Left ventricle myocardium inferior (tissue), 1 donor: Measurements from ENCODE around the gene MAP3K15. TPM values are rescaled to one million over a fixed set of nuclear protein-coding genes. Genes with fewer than 3 reads are reported as not detected.

Experiments
- DNase-seq: peaks from one replicate; pipeline ENCODE4 v3.0.0-alpha.2; 2020
- H3K27ac ChIP-seq: fragments of 200-600 bp; replicated peaks from 2 replicates; pipeline ENCODE4 v1.8.0; 2021
- H3K27me3 ChIP-seq: fragments of 200-600 bp; 2 replicates; pipeline ENCODE4 v1.8.0; 2021; ENCODE audit warnings: low read depth
- H3K36me3 ChIP-seq: fragments of 200-600 bp; 2 replicates; pipeline ENCODE4 v1.8.0; 2021
- H3K4me1 ChIP-seq: fragments of 200-600 bp; 2 replicates; pipeline ENCODE4 v1.8.0; 2021
- H3K4me3 ChIP-seq: fragments of 200-600 bp; 2 replicates; pipeline ENCODE4 v1.8.0; 2021; ENCODE audit warnings: mild to moderate bottlenecking, moderate library complexity
- H3K9me3 ChIP-seq: fragments of 200-600 bp; replicated peaks from 2 replicates; pipeline ENCODE4 v1.8.0; 2021
- intact Hi-C: fragments of 100-400 bp; cut with micrococcal nuclease; formaldehyde crosslinking; loops from one replicate; pipeline ENCODE4 v1.11.0; 2022
- total RNA-seq: library from RNA; stranded (reverse); fragmentation: NEBNext Ultra II Directional; extraction: Animal tissue kit (Norgen Biotek cat#: 25700); gene quantifications from one replicate; pipeline ENCODE4 v1.2.1, GENCODE V29; 2021
- TF ChIP-seq, protein P1 (sequence below): fragments of 200-600 bp; IDR thresholded peaks from 2 replicates; pipeline ENCODE4 v1.8.0; 2021; ENCODE audit warnings: antibody characterized with exemption, mild to moderate bottlenecking, borderline replicate concordance
- donor health status: DM: no; HTN: yes; CAD: no; lungs with severe emphysema.

Gene MAP3K15
- total RNA-seq, 1 donor from 2014 or later = not detected

GRCh38 chrX:19332983-19333382 is 182.3 kb downstream of the MAP3K15 start:
- Histone ChIP-seq H3K27me3 (no peaks in the 10 kb centered on the region), H3K4me3 (no peak overlapping the region), H3K27ac (no peak overlapping the region), H3K9me3 (peaks cover 17% of the 10 kb centered on the region), H3K36me3 (no peaks in the 10 kb centered on the region), H3K4me1 (peaks cover 7% of the 10 kb centered on the region)
- peak; percentile 52 for DNase-seq
- intact Hi-C loops = loop anchor here (5.0 kb wide), 1 partner anchor 941 kb away; no protein-coding TSS in a partner anchor
- TF ChIP-seq, protein P1, sequence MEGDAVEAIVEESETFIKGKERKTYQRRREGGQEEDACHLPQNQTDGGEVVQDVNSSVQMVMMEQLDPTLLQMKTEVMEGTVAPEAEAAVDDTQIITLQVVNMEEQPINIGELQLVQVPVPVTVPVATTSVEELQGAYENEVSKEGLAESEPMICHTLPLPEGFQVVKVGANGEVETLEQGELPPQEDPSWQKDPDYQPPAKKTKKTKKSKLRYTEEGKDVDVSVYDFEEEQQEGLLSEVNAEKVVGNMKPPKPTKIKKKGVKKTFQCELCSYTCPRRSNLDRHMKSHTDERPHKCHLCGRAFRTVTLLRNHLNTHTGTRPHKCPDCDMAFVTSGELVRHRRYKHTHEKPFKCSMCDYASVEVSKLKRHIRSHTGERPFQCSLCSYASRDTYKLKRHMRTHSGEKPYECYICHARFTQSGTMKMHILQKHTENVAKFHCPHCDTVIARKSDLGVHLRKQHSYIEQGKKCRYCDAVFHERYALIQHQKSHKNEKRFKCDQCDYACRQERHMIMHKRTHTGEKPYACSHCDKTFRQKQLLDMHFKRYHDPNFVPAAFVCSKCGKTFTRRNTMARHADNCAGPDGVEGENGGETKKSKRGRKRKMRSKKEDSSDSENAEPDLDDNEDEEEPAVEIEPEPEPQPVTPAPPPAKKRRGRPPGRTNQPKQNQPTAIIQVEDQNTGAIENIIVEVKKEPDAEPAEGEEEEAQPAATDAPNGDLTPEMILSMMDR = no peak

DNA sequence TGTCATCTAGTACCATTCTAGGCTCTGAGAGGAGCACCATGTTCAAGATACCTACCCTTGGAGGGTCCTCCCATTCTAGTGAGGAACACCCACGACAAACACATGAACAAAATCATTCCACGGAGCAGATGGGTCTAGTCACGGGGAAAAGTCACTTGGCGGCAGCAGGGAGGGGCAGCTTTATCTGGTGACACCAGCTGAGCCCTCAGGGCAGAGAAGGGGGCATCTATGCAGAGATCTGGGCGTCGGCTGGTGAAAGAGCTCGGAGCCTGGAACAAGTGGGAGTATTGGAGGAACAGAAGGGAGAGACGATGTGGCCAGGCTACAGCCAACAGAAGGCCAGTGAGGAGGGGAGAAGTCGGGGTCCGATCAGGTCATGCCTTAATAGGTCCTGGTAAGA is 183.5 kb downstream of the MAP3K15 start:
- intact Hi-C loops = loop anchor here (5.0 kb wide), 1 partner anchor 940 kb away; no protein-coding TSS in a partner anchor
- TF ChIP-seq, protein P1 = no peak
- H3K36me3 ChIP-seq = no peaks in the 10 kb centered on the region
- no peak overlapping the region for H3K27ac ChIP-seq
- H3K9me3 ChIP-seq = peaks cover 17% of the 10 kb centered on the region
- H3K27me3 ChIP-seq = no peaks in the 10 kb centered on the region
- peaks cover 7% of the 10 kb centered on the region for H3K4me1 ChIP-seq
- H3K4me3 ChIP-seq = no peak overlapping the region
- DNase-seq = no peak

DNA sequence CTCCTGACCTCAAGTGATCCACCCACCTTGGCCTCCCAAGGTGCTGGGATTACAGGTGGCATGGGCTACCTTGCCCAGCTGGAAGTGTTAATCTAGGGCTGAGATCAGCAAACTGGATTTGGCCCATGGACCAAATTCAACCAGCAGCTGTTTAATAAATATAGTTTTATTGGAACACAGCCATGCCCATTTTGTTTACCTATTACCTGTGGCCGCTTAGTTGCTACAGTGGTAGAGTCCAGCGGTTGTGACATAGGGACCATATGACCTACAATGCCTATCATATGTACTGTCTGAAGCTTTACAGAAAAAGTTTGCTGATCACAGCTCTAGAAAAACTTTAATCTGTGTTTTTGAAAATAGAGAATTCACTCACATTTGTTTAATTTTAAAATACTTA is 188.7 kb downstream of the MAP3K15 start:
- Histone ChIP-seq H3K4me3 (no peak overlapping the region), H3K36me3 (no peaks in the 10 kb centered on the region), H3K27me3 (no peaks in the 10 kb centered on the region), H3K27ac (no peak overlapping the region), H3K9me3 (no peaks in the 10 kb centered on the region), H3K4me1 (no peaks in the 10 kb centered on the region)
- intact Hi-C loops = no loop called here
- DNase-seq = no peak
- TF ChIP-seq, protein P1 = no peak

Other genes with a start within 250 kb of the MAP3K15 start
- 1,069 TPM for gene PDHA1, start 171.6 kb downstream of the MAP3K15 start, total RNA-seq